GM12801 (cell line): ENCODE results near the gene ELP5.

Source experiments
- CTCF ChIP-seq: IDR thresholded peaks from one replicate; pipeline ENCODE4 v1.5.1; 2011; ENCODE audit warnings: control low read depth; ENCODE audit not compliant: insufficient read length; ENCODE audit errors: extremely low read depth

ELP5 gene

DNA sequence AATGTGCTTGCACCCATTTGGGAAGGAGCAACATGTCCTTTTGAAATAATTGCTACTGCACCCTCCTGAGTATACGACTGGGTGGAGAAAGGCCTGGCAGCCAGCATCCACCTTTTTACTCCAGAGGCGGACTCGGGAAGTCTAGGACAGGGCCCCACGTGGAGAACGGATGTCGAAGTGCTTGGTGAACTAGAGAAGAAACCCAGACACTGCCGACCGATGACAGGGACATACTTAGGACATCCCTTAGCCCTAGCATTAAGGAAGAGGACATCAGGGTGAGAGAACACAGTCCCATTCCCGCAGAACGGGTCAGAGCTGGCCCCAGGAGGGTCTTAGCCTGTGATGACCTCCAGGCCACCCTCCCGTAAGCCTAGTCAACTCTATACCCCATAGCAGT, 38.7 kb downstream of the ELP5 start:
- TF ChIP-seq CTCF, result no peak

DNA sequence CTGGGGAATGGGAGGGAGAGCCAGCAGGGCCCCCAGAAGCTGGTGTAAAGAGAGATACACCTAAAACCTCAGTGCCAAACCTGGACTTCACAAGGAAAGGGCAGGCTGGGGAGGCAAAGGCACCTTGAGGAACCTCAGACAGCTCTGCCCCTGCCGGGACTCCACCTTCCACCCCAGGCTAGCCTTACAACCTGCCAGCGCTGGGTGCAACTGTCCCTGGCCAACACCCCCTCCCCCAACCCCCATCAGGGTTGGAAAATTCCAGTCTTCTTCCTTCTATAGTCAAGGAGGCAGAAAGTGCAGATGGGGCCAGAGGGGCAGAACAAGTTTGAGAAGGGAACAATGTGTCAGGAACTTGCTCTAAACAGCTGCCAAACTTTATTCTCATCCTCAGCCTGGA, 40.2 kb downstream of the ELP5 start:
- no peak for TF ChIP-seq CTCF

DNA sequence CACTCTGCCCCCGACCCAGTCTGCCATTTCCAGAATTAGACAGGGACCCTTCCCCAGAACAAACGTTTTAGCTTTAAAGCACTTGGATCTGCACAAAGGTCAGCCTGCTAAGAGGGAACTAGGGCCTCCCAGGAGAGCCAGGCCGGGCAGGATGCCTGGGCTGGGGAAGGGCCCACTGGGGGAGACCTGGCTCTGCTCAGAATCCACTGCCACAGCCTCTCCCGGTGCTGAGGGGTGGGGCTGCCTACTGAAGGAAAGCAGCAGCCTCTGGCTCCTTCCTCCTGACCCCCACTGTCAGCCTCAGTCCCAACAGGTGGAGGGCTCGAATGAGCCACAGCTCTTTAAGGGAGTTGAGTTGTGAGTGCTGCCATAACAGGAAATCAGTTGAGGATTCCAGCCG, 40.7 kb downstream of the ELP5 start:
- TF ChIP-seq CTCF, result no peak

DNA sequence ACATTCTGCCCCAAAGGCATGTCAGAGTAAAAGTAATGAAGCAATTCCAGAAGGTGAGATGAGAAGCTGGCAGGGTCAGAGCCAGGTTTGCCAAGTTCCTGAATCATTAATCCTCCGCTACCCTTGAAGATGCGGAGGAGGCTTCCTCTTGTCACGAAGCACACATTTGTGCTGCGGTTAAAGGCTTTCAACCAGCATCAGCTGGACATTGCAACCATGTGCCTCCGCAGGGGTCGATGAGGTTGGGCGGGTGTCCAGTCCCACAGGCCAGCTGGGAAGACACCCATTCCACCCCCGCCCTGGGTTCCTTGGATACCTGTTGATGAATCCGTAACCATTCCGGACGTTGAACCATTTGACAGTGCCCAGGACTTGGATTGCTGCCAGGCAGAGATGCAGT, 41.1 kb downstream of the ELP5 start:
- TF ChIP-seq CTCF, result no peak

GRCh38 chr17:7293816-7294613, 42.0 kb downstream of the ELP5 start:
- no peak for TF ChIP-seq CTCF

GRCh38 chr17:7294614-7295153, 42.7 kb downstream of the ELP5 start, which contains the start of gene YBX2:
TSS of gene YBX2 (minus strand) at chr17:7294639. CDS start at chr17:7294500, 139 bp downstream.
- TF ChIP-seq CTCF, result no peak

- no peak for TF ChIP-seq CTCF
Measured at GRCh38 chr17:7295230-7296180, 43.5 kb downstream of the ELP5 start.
